Panc1 (cell line): ENCODE data around the gene NCKAP5. TPM values are rescaled to one million over a fixed set of nuclear protein-coding genes. Genes with fewer than 3 reads are reported as not detected.

Experiments used
- ATAC-seq: fragments of 200-7000 bp; cut with Tn5 transposase; 2 replicates; pipeline ENCODE4 v1.9.1; 2020; ENCODE audit warnings: mild to moderate bottlenecking, moderate library complexity
- BruUV-seq: library from RNA; stranded (reverse); fragments of 400-500 nt; replicated peaks from 2 replicates; lab custom pipeline; 2021; lab: Mats Ljungman, UMichigan
- CTCF ChIA-PET: fragments of 300-600 bp; sonication (Branson Sonifier 250); formaldehyde crosslinking; loops from one replicate; lab custom pipeline; 2022; ENCODE audit warnings: antibody characterized with exemption; lab: Charles Lee
- POLR2A ChIA-PET: fragments of 300-600 bp; sonication (Branson Sonifier 250); formaldehyde crosslinking; loops from one replicate; lab custom pipeline; 2022; ENCODE audit warnings: antibody characterized with exemption; lab: Charles Lee
- DNase-seq: peaks from one replicate; pipeline ENCODE4 v3.0.0-alpha.2; 2010; ENCODE audit warnings: low read depth, low spot score
- H3K27ac ChIP-seq: 2 replicates; pipeline ENCODE4 v1.5.1; 2011; ENCODE audit warnings: mild to moderate bottlenecking, low read length, inconsistent platforms
- H3K27me3 ChIP-seq: fragments of 200-500 bp; sonication (Bioruptor generic); 2 replicates; pipeline ENCODE4 v1.6.0; 2014; ENCODE audit warnings: low read length, inconsistent platforms; ENCODE audit not compliant: control insufficient read depth, insufficient read depth
- H3K36me3 ChIP-seq: fragments of 200-500 bp; sonication (Bioruptor generic); 2 replicates; pipeline ENCODE4 v1.5.1; 2014; ENCODE audit warnings: inconsistent platforms, mild to moderate bottlenecking, low read length, moderate library complexity; ENCODE audit not compliant: control insufficient read depth, insufficient read depth
- H3K4me1 ChIP-seq: 2 replicates; pipeline ENCODE4 v1.5.1; 2011; ENCODE audit warnings: inconsistent platforms, mild to moderate bottlenecking, low read length, moderate library complexity; ENCODE audit not compliant: control insufficient read depth, insufficient read depth
- H3K4me3 ChIP-seq, 2 experiments: 2 replicates each; pipeline ENCODE4 v1.5.1; 2011 to 2012; ENCODE audit warnings: low read depth in 2 of 2, low read length in 2 of 2, mild to moderate bottlenecking in 2 of 2, inconsistent platforms in 1 of 2, moderate library complexity in 1 of 2
- H3K9me3 ChIP-seq: fragments of 200-500 bp; sonication (Bioruptor generic); 2 replicates; pipeline ENCODE4 v1.5.1; 2014; ENCODE audit warnings: low read depth, mild to moderate bottlenecking, inconsistent platforms, low read length, moderate library complexity; ENCODE audit not compliant: control insufficient read depth, insufficient read depth
- POLR2AphosphoS5 ChIP-seq: IDR thresholded peaks from 2 replicates; pipeline ENCODE4 v1.6.1; 2012; ENCODE audit warnings: mild to moderate bottlenecking, low read depth, low read length, moderate library complexity
- SIN3A ChIP-seq: IDR thresholded peaks from 2 replicates; pipeline ENCODE4 v1.6.1; 2012; ENCODE audit warnings: low read depth, mild to moderate bottlenecking, low read length, moderate library complexity, borderline replicate concordance; ENCODE audit not compliant: insufficient read depth
- TCF7L2 ChIP-seq: IDR thresholded peaks from 2 replicates; pipeline ENCODE4 v1.6.1; 2011; ENCODE audit warnings: mild to moderate bottlenecking, low read depth, low read length, inconsistent platforms
- in situ Hi-C: cut with HindIII; loops from 2 replicates; pipeline ENCODE4 v1.10.0; 2016; ENCODE audit warnings: low sequenced_read_pairs, low pct_unique_long_range_greater_than_20kb
- intact Hi-C: fragments of 100-400 bp; cut with micrococcal nuclease; formaldehyde crosslinking; loops from one replicate; pipeline ENCODE4 v1.10.0; 2022; ENCODE audit not compliant: unreplicated experiment
- total RNA-seq: library from RNA; stranded (reverse); gene quantifications from one replicate; pipeline ENCODE4 v1.2.1, GENCODE V29; 2021; ENCODE audit not compliant: unreplicated experiment
- TF ChIP-seq, protein P1 (sequence below): fragments of 450-650 bp; IDR thresholded peaks from 2 replicates; pipeline ENCODE4 v1.5.1; 2017; ENCODE audit warnings: mild to moderate bottlenecking
- TF ChIP-seq, protein P2 (sequence below), 2 experiments: IDR thresholded peaks; 2 replicates each; pipeline ENCODE4 v1.6.1; 2011 to 2012; ENCODE audit warnings: low read depth in 2 of 2, control low read depth in 1 of 2, low read length in 1 of 2, mild to moderate bottlenecking in 1 of 2, moderate library complexity in 1 of 2; ENCODE audit not compliant: insufficient read depth in 1 of 2

The NCKAP5 gene
- total RNA-seq, 1 experiment from 2014 or later = 0.10 TPM

DNA sequence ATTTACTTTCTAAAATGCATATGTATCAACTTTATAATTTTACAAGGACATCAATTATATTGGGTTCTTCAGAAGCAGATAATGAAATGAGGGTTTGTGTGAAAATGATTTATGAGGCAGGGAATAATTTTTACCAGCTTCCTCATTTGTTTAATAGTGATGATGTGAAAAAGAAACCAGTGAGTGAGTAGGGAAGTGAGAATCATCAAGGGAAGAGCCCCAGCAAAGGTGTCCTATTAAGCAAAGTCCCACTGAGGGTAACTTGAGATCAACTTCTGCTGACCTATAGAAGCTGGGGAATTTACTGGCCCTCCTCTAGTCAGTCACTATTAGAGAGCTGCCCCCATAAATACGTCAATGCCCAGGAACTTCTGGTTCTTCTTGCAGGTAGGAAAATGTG, 631.5 kb downstream of the NCKAP5 start:
- no peaks in the 10 kb centered on the region for H3K36me3 ChIP-seq
- intact Hi-C loops = no loop called here
- no peak overlapping the region for H3K27ac ChIP-seq
- DNase-seq (no peak), ATAC-seq (no peak)
- H3K4me1 ChIP-seq = no peaks in the 10 kb centered on the region
- no peaks in the 10 kb centered on the region for H3K27me3 ChIP-seq
- CTCF ChIA-PET = no interaction called here
- POLR2A ChIA-PET = no interaction called here
- in situ Hi-C loops = no loop called here
- no peak for TF ChIP-seq SIN3A
- TF ChIP-seq POLR2AphosphoS5 = no peak
- TF ChIP-seq, protein P1, sequence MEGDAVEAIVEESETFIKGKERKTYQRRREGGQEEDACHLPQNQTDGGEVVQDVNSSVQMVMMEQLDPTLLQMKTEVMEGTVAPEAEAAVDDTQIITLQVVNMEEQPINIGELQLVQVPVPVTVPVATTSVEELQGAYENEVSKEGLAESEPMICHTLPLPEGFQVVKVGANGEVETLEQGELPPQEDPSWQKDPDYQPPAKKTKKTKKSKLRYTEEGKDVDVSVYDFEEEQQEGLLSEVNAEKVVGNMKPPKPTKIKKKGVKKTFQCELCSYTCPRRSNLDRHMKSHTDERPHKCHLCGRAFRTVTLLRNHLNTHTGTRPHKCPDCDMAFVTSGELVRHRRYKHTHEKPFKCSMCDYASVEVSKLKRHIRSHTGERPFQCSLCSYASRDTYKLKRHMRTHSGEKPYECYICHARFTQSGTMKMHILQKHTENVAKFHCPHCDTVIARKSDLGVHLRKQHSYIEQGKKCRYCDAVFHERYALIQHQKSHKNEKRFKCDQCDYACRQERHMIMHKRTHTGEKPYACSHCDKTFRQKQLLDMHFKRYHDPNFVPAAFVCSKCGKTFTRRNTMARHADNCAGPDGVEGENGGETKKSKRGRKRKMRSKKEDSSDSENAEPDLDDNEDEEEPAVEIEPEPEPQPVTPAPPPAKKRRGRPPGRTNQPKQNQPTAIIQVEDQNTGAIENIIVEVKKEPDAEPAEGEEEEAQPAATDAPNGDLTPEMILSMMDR = no peak
- TF ChIP-seq, protein P2, sequence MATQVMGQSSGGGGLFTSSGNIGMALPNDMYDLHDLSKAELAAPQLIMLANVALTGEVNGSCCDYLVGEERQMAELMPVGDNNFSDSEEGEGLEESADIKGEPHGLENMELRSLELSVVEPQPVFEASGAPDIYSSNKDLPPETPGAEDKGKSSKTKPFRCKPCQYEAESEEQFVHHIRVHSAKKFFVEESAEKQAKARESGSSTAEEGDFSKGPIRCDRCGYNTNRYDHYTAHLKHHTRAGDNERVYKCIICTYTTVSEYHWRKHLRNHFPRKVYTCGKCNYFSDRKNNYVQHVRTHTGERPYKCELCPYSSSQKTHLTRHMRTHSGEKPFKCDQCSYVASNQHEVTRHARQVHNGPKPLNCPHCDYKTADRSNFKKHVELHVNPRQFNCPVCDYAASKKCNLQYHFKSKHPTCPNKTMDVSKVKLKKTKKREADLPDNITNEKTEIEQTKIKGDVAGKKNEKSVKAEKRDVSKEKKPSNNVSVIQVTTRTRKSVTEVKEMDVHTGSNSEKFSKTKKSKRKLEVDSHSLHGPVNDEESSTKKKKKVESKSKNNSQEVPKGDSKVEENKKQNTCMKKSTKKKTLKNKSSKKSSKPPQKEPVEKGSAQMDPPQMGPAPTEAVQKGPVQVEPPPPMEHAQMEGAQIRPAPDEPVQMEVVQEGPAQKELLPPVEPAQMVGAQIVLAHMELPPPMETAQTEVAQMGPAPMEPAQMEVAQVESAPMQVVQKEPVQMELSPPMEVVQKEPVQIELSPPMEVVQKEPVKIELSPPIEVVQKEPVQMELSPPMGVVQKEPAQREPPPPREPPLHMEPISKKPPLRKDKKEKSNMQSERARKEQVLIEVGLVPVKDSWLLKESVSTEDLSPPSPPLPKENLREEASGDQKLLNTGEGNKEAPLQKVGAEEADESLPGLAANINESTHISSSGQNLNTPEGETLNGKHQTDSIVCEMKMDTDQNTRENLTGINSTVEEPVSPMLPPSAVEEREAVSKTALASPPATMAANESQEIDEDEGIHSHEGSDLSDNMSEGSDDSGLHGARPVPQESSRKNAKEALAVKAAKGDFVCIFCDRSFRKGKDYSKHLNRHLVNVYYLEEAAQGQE (IDR thresholded peaks at IDR 0.05; ENCODE audit: insufficient read depth in 1 of 2, low read depth in 2 of 2, low read length in 1 of 2) = no peak
- no peak for TF ChIP-seq TCF7L2
- no peaks in the 10 kb centered on the region for H3K9me3 ChIP-seq
- no TSS peak for BruUV-seq
- H3K4me3 ChIP-seq = no peak overlapping the region

DNA sequence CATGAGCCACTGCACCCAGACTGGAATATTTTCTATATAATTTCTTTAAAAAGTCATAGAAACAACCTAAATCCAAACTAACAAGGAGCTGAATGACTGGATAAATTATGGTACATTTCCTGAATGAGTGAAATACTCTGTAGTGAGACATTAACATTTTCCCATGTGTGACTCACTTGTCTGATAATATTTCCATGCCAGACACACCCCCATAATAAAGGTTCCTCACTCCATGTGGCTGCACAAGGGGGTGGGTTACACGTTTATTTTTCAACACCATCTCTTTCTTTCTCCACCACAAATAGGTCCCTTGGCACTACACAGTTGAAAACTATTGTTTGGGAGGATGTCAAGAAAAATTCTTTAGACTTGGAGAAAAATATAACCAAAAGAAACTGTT, 632.0 kb downstream of the NCKAP5 start:
- POLR2A ChIA-PET = no interaction called here
- no TSS peak for BruUV-seq
- no peaks in the 10 kb centered on the region for H3K9me3 ChIP-seq
- ATAC-seq = no peak
- H3K27ac ChIP-seq = no peak overlapping the region
- no peaks in the 10 kb centered on the region for H3K36me3 ChIP-seq
- H3K4me3 ChIP-seq = no peak overlapping the region
- H3K4me1 ChIP-seq = no peaks in the 10 kb centered on the region
- CTCF ChIA-PET = no interaction called here
- DNase-seq = no peak
- no peaks in the 10 kb centered on the region for H3K27me3 ChIP-seq
- in situ Hi-C loops = no loop called here
- intact Hi-C loops = no loop called here
- TF ChIP-seq, protein P1 = no peak
- TF ChIP-seq POLR2AphosphoS5 (no peak), TCF7L2 (no peak), SIN3A (no peak)
- TF ChIP-seq, protein P2 (IDR thresholded peaks at IDR 0.05; ENCODE audit: insufficient read depth in 1 of 2, low read depth in 2 of 2, low read length in 1 of 2) = no peak
